ENCODE data around the gene TMEM178B. TPM values are rescaled to one million over a fixed set of nuclear protein-coding genes. Genes with fewer than 3 reads are reported as not detected.

TMEM178B gene
- polyA plus RNA-seq, 1 donor (not counting 4 experiments of a cell fraction or from before 2014, with no cell fraction given) = not detected

- Histone ChIP-seq H3K4me3 (ENCODE audit: control insufficient read depth in 2 of 3, extremely low read depth in 1 of 3, insufficient read depth in 2 of 3, low read depth in 1 of 3, low read length in 3 of 3) (no peak overlapping the region), H3K4me2 (ENCODE audit: control insufficient read depth, extremely low read depth, insufficient read depth, low read depth, low read length) (no peak overlapping the region), H3K27ac (ENCODE audit: control insufficient read depth, insufficient read depth, low read length) (no peak overlapping the region), H3K27me3 (ENCODE audit: control insufficient read depth, extremely low read depth, insufficient read depth, low read length) (no peaks in the 10 kb centered on the region), H4K20me1 (ENCODE audit: control insufficient read depth, extremely low read depth, insufficient read depth, low read length) (no peaks in the 10 kb centered on the region), H3K9me1 (ENCODE audit: control insufficient read depth, extremely low read depth, insufficient read depth, low read length) (no peaks in the 10 kb centered on the region), H3K4me1 (ENCODE audit: control insufficient read depth, extremely low read depth, insufficient read depth, low read length) (no peaks in the 10 kb centered on the region), H2AFZ (ENCODE audit: control insufficient read depth, low read length) (no peak overlapping the region), H3K36me3 (ENCODE audit: control insufficient read depth in 2 of 2, extremely low read depth in 1 of 2, insufficient read depth in 2 of 2, low read length in 2 of 2) (no peaks in the 10 kb centered on the region), H3K9me3 (ENCODE audit: control insufficient read depth, low read depth, low read length) (no peaks in the 10 kb centered on the region), H3K79me2 (ENCODE audit: control insufficient read depth, insufficient read depth, low read length) (no peaks in the 10 kb centered on the region), H3K9ac (ENCODE audit: control insufficient read depth, extremely low read depth, insufficient read depth, low read length) (no peak overlapping the region)
- DNase-seq (ENCODE audit: low read depth, low spot score) (no peak), FAIRE-seq (no peak)
- no peak for TF ChIP-seq CTCF (optimal IDR thresholded peaks at IDR 0.05 in 1 of 3, IDR thresholded peaks at IDR 0.05 in 1 of 3, conservative IDR thresholded peaks at IDR 0.05 in 1 of 3; ENCODE audit: extremely low read depth in 1 of 3, insufficient read depth in 2 of 3, low read length in 3 of 3)
- TF ChIP-seq EZH2 (IDR thresholded peaks at IDR 0.05; ENCODE audit: low read length) = no peak
- dilution Hi-C loops (cut with MboI; ENCODE audit: extremely low pct_ligation_motif_present, low sequenced_read_pairs) = no loop called here
Observed at GRCh38 chr7:141123522-141123921, 49.7 kb downstream of the TMEM178B start.

- no peak for TF ChIP-seq EZH2 (IDR thresholded peaks at IDR 0.05; ENCODE audit: low read length)
- no peak for TF ChIP-seq CTCF (optimal IDR thresholded peaks at IDR 0.05 in 1 of 3, IDR thresholded peaks at IDR 0.05 in 1 of 3, conservative IDR thresholded peaks at IDR 0.05 in 1 of 3; ENCODE audit: extremely low read depth in 1 of 3, insufficient read depth in 2 of 3, low read length in 3 of 3)
Observed at GRCh38 chr7:141126107-141126506, 52.2 kb downstream of the TMEM178B start.

More at GRCh38 chr7:141126107-141126506, 52.2 kb downstream of the TMEM178B start:
- FAIRE-seq (no peak), DNase-seq (ENCODE audit: low read depth, low spot score) (no peak)
- no peak overlapping the region for H3K4me3 ChIP-seq (ENCODE audit: control insufficient read depth in 2 of 3, extremely low read depth in 1 of 3, insufficient read depth in 2 of 3, low read depth in 1 of 3, low read length in 3 of 3)
- no peaks in the 10 kb centered on the region for H3K36me3 ChIP-seq (ENCODE audit: control insufficient read depth in 2 of 2, extremely low read depth in 1 of 2, insufficient read depth in 2 of 2, low read length in 2 of 2)
- H3K4me2 ChIP-seq (ENCODE audit: control insufficient read depth, extremely low read depth, insufficient read depth, low read depth, low read length) = no peak overlapping the region
- H3K27me3 ChIP-seq (ENCODE audit: control insufficient read depth, extremely low read depth, insufficient read depth, low read length) = no peaks in the 10 kb centered on the region
- no peaks in the 10 kb centered on the region for H3K9me3 ChIP-seq (ENCODE audit: control insufficient read depth, low read depth, low read length)
- no peaks in the 10 kb centered on the region for H3K9me1 ChIP-seq (ENCODE audit: control insufficient read depth, extremely low read depth, insufficient read depth, low read length)
- H3K9ac ChIP-seq (ENCODE audit: control insufficient read depth, extremely low read depth, insufficient read depth, low read length) = no peak overlapping the region
- dilution Hi-C loops (cut with MboI; ENCODE audit: extremely low pct_ligation_motif_present, low sequenced_read_pairs) = no loop called here
- no peaks in the 10 kb centered on the region for H3K79me2 ChIP-seq (ENCODE audit: control insufficient read depth, insufficient read depth, low read length)
- no peaks in the 10 kb centered on the region for H4K20me1 ChIP-seq (ENCODE audit: control insufficient read depth, extremely low read depth, insufficient read depth, low read length)
- H3K4me1 ChIP-seq (ENCODE audit: control insufficient read depth, extremely low read depth, insufficient read depth, low read length) = no peaks in the 10 kb centered on the region
- no peak overlapping the region for H2AFZ ChIP-seq (ENCODE audit: control insufficient read depth, low read length)
- H3K27ac ChIP-seq (ENCODE audit: control insufficient read depth, insufficient read depth, low read length) = no peak overlapping the region
